Fibroblast of lung (primary cell): ENCODE results near the gene ADAMTS6. TPM values are rescaled to one million over a fixed set of nuclear protein-coding genes. Genes with fewer than 3 reads are reported as not detected.

Experiments used
- DNase-seq, 2 donors: peaks; one replicate each; pipeline versions ENCODE4 v3.0.0 to v3.0.0-alpha.2; 2010; ENCODE audit warnings: low read depth in 2 of 2
- H2AFZ ChIP-seq: 2 replicates; pipeline ENCODE4 v1.5.1; 2012; ENCODE audit warnings: low read length, control low read depth, inconsistent platforms
- H3K27ac ChIP-seq: 2 replicates; pipeline ENCODE4 v1.5.1; 2011; ENCODE audit warnings: low read length, control low read depth; ENCODE audit not compliant: insufficient read depth
- H3K27me3 ChIP-seq: 2 replicates; pipeline ENCODE4 v1.5.1; 2011; ENCODE audit warnings: mild to moderate bottlenecking, low read length; ENCODE audit not compliant: control insufficient read depth, insufficient read depth
- H3K36me3 ChIP-seq: 2 replicates; pipeline ENCODE4 v1.5.1; 2011; ENCODE audit warnings: low read length; ENCODE audit not compliant: control insufficient read depth, insufficient read depth
- H3K4me1 ChIP-seq: 2 replicates; pipeline ENCODE4 v1.5.1; 2011; ENCODE audit warnings: low read length; ENCODE audit not compliant: control insufficient read depth, insufficient read depth; ENCODE audit errors: extremely low read depth
- H3K4me2 ChIP-seq: 2 replicates; pipeline ENCODE4 v1.5.1; 2011; ENCODE audit warnings: low read length, control low read depth; ENCODE audit not compliant: insufficient read depth; ENCODE audit errors: extremely low read depth
- H3K4me3 ChIP-seq, 4 experiments: fragments of 200-600 bp in 1 of 4; sonication (generic) in 1 of 4; replicated peaks in 1 of 4; 2 replicates each; pipeline ENCODE4 v1.5.1; 2011 to 2016; ENCODE audit warnings: low read length in 4 of 4, low read depth in 3 of 4, mild to moderate bottlenecking in 3 of 4, control low read depth in 2 of 4, inconsistent platforms in 1 of 4, mixed read lengths in 1 of 4; ENCODE audit not compliant: insufficient read depth in 1 of 4; ENCODE audit errors: control extremely low read depth in 1 of 4
- H3K79me2 ChIP-seq: 2 replicates; pipeline ENCODE4 v1.5.1; 2012; ENCODE audit warnings: mild to moderate bottlenecking, low read length, inconsistent platforms; ENCODE audit not compliant: control insufficient read depth, insufficient read depth
- H3K9ac ChIP-seq: 2 replicates; pipeline ENCODE4 v1.5.1; 2011; ENCODE audit warnings: mild to moderate bottlenecking, low read length, control low read depth; ENCODE audit not compliant: insufficient read depth
- H3K9me3 ChIP-seq: 2 replicates; pipeline ENCODE4 v1.5.1; 2012; ENCODE audit warnings: low read depth, low read length; ENCODE audit not compliant: control insufficient read depth, insufficient read depth
- H4K20me1 ChIP-seq: 2 replicates; pipeline ENCODE4 v1.5.1; 2011; ENCODE audit warnings: low read length; ENCODE audit not compliant: control insufficient read depth, insufficient read depth; ENCODE audit errors: extremely low read depth
- EZH2 ChIP-seq: IDR thresholded peaks from 2 replicates; pipeline ENCODE4 v1.5.1; 2012; ENCODE audit warnings: low read length, control low read depth, mild to moderate bottlenecking; ENCODE audit errors: missing control alignments
- polyA plus RNA-seq, 2 donors: library from polyadenylated mRNA; depleted of rRNA in 1 of 2; stranded (reverse) in 1 of 2; unstranded in 1 of 2; fragments of >200 nt; gene quantifications; 2 replicates each; pipeline ENCODE4 v1.2.1, GENCODE V29; 2011 to 2012; ENCODE audit warnings: missing spikeins in 1 of 2
- total RNA-seq: library from RNA; depleted of rRNA; stranded (reverse); fragments of >200 nt; gene quantifications from 2 replicates; pipeline ENCODE4 v1.2.1, GENCODE V29; 2014
- TF ChIP-seq, protein P1 (sequence below), 2 donors: IDR thresholded peaks in 1 of 2; conservative IDR thresholded peaks in 1 of 2; 1 replicate in 1 of 2; 2 replicates in 1 of 2; pipeline ENCODE4 v1.5.1; 2011 to 2012; ENCODE audit warnings: low read length in 2 of 2, control low read depth in 1 of 2, inconsistent platforms in 1 of 2, low read depth in 1 of 2, mild to moderate bottlenecking in 1 of 2

ADAMTS6 gene
- total and polyA plus RNA-seq, 2 donors (not counting 1 experiment from before 2014, with no cell fraction given), result 7.5 to 45.2 TPM

GRCh38 chr5:65462139-65462705 is 19.5 kb downstream of the ADAMTS6 start:
- H2AFZ ChIP-seq, result no peak overlapping the region
- H3K27ac ChIP-seq, result no peak overlapping the region
- no peaks in the 10 kb centered on the region for H3K27me3 ChIP-seq
- no peaks in the 10 kb centered on the region for H3K36me3 ChIP-seq
- H3K4me3 ChIP-seq, result no peak overlapping the region
- H3K4me1 ChIP-seq, result no peaks in the 10 kb centered on the region
- H4K20me1 ChIP-seq, result no peaks in the 10 kb centered on the region
- H3K79me2 ChIP-seq, result no peaks in the 10 kb centered on the region
- TF ChIP-seq EZH2, result no peak
- TF ChIP-seq, protein P1, sequence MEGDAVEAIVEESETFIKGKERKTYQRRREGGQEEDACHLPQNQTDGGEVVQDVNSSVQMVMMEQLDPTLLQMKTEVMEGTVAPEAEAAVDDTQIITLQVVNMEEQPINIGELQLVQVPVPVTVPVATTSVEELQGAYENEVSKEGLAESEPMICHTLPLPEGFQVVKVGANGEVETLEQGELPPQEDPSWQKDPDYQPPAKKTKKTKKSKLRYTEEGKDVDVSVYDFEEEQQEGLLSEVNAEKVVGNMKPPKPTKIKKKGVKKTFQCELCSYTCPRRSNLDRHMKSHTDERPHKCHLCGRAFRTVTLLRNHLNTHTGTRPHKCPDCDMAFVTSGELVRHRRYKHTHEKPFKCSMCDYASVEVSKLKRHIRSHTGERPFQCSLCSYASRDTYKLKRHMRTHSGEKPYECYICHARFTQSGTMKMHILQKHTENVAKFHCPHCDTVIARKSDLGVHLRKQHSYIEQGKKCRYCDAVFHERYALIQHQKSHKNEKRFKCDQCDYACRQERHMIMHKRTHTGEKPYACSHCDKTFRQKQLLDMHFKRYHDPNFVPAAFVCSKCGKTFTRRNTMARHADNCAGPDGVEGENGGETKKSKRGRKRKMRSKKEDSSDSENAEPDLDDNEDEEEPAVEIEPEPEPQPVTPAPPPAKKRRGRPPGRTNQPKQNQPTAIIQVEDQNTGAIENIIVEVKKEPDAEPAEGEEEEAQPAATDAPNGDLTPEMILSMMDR (conservative IDR thresholded peaks at IDR 0.05 in 1 of 2, IDR thresholded peaks at IDR 0.05 in 1 of 2; ENCODE audit: low read depth in 1 of 2, low read length in 2 of 2), result no peak
- H3K4me2 ChIP-seq, result no peak overlapping the region
- H3K9me3 ChIP-seq, result no peaks in the 10 kb centered on the region
- H3K9ac ChIP-seq, result no peak overlapping the region
- DNase-seq, result no peak

GRCh38 chr5:65461490-65461889 is 20.2 kb downstream of the ADAMTS6 start:
- H3K79me2 ChIP-seq, result no peaks in the 10 kb centered on the region
- H4K20me1 ChIP-seq, result no peaks in the 10 kb centered on the region
- no peak overlapping the region for H2AFZ ChIP-seq
- no peak overlapping the region for H3K9ac ChIP-seq
- no peaks in the 10 kb centered on the region for H3K27me3 ChIP-seq
- H3K4me3 ChIP-seq, result no peak overlapping the region
- H3K4me2 ChIP-seq, result no peak overlapping the region
- no peaks in the 10 kb centered on the region for H3K4me1 ChIP-seq
- no peaks in the 10 kb centered on the region for H3K36me3 ChIP-seq
- H3K9me3 ChIP-seq, result no peaks in the 10 kb centered on the region
- TF ChIP-seq EZH2, result no peak
- TF ChIP-seq, protein P1 (conservative IDR thresholded peaks at IDR 0.05 in 1 of 2, IDR thresholded peaks at IDR 0.05 in 1 of 2; ENCODE audit: low read depth in 1 of 2, low read length in 2 of 2), result no peak
- no peak for DNase-seq
- no peak overlapping the region for H3K27ac ChIP-seq

DNA sequence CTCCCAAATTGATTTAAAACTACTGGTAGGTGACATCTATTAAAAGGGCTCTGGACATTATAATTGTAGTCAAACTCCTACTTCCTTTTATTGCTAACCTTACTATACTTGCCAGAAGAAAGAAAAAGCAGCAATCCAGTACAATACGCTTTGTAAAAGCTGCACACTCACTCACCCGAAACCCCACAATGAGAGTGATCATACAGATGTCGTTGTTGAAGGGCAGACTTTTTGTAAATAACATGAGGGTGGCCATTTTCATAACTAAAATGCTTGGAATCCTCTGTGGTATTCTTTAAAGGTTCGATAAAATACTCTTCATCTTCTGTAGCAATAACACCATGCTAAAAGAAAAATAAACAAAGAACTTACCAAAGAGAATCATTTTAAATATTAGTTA is 21.7 kb downstream of the ADAMTS6 start:
- Histone ChIP-seq H3K79me2 (no peaks in the 10 kb centered on the region), H3K9me3 (no peaks in the 10 kb centered on the region), H3K27me3 (no peaks in the 10 kb centered on the region), H3K4me3 (no peak overlapping the region), H2AFZ (no peak overlapping the region), H3K4me2 (no peak overlapping the region), H4K20me1 (no peaks in the 10 kb centered on the region), H3K4me1 (no peaks in the 10 kb centered on the region), H3K36me3 (no peaks in the 10 kb centered on the region), H3K9ac (no peak overlapping the region), H3K27ac (no peak overlapping the region)
- DNase-seq, result no peak
- TF ChIP-seq EZH2, result no peak
- TF ChIP-seq, protein P1 (conservative IDR thresholded peaks at IDR 0.05 in 1 of 2, IDR thresholded peaks at IDR 0.05 in 1 of 2; ENCODE audit: low read depth in 1 of 2, low read length in 2 of 2), result no peak
